ENCODE data around the gene MRGPRF. TPM values are rescaled to one million over a fixed set of nuclear protein-coding genes. Genes with fewer than 3 reads are reported as not detected.

MRGPRF gene
- total and polyA plus RNA-seq, 9 donors = 8.6 to 104 (median 35.2) TPM

- peaks cover 30% of the 10 kb centered on the region for H3K4me1 ChIP-seq (ENCODE audit: insufficient read depth)
- peak; percentile 32 to 67 (median 62) for DNase-seq
- no peaks in the 10 kb centered on the region for H3K36me3 ChIP-seq
- TF ChIP-seq EP300 (IDR thresholded peaks at IDR 0.05) (no peak), POLR2A (IDR thresholded peaks at IDR 0.05) (no peak), CTCF (IDR thresholded peaks at IDR 0.05) (no peak)
- 48 to 57% (median 53%) methylated on average over 14 to 16 of the region's 16 CpGs for WGBS, 3 donors
- no peaks in the 10 kb centered on the region for H3K9me3 ChIP-seq
- peak overlapping the region; percentile 86 to 90 for H3K27ac ChIP-seq
- intact Hi-C loops (cut with DNase I) = loop anchor here (5.0 to 10.0 kb wide), 5 partner anchors 38 to 165 kb away; partner anchors contain the start of genes TPCN2 (in 3 of the 4), CPT1A (in 1 of the 4), IGHMBP2 (in 1 of the 4) and MRPL21 (in 1 of the 4)
- H3K27me3 ChIP-seq = no peaks in the 10 kb centered on the region
- H3K4me3 ChIP-seq = peak overlapping the region; percentile 67
Measured at GRCh38 chr11:69009441-69010211, 3.4 kb downstream of the MRGPRF start.

GRCh38 chr11:69008737-69009440, 4.2 kb downstream of the MRGPRF start:
- Histone ChIP-seq H3K4me1 (ENCODE audit: insufficient read depth) (peaks cover 29% of the 10 kb centered on the region), H3K27ac (peak overlapping the region; percentile 86 to 90), H3K9me3 (no peaks in the 10 kb centered on the region), H3K27me3 (no peaks in the 10 kb centered on the region), H3K36me3 (no peaks in the 10 kb centered on the region), H3K4me3 (no peak overlapping the region)
- WGBS, 3 donors = 19 to 24% (median 20%) methylated on average over 17 of the region's 17 CpGs
- DNase-seq = peak; percentile 80 to 92 (median 85)
- intact Hi-C loops (cut with DNase I) = loop anchor here in 2 of 4 donors (10.0 kb wide), 2 partner anchors 64 to 104 kb away; partner anchors contain the start of genes IGHMBP2 (in 1 of the 2) and MRPL21 (in 1 of the 2)
- no peak for TF ChIP-seq POLR2A (IDR thresholded peaks at IDR 0.05)
- no peak for TF ChIP-seq EP300 (IDR thresholded peaks at IDR 0.05)
- TF ChIP-seq CTCF (IDR thresholded peaks at IDR 0.05) = no peak

GRCh38 chr11:69007975-69008381, 5.1 kb downstream of the MRGPRF start:
- peak overlapping the region; percentile 86 to 90 for H3K27ac ChIP-seq
- H3K27me3 ChIP-seq = no peaks in the 10 kb centered on the region
- peaks cover 31% of the 10 kb centered on the region for H3K4me1 ChIP-seq (ENCODE audit: insufficient read depth)
- intact Hi-C loops (cut with DNase I) = loop anchor here in 2 of 4 donors (10.0 kb wide), 2 partner anchors 63 to 103 kb away; partner anchors contain the start of genes IGHMBP2 (in 1 of the 2) and MRPL21 (in 1 of the 2)
- TF ChIP-seq POLR2A (IDR thresholded peaks at IDR 0.05) (no peak), CTCF (IDR thresholded peaks at IDR 0.05) (no peak), EP300 (IDR thresholded peaks at IDR 0.05) (no peak)
- H3K9me3 ChIP-seq = no peaks in the 10 kb centered on the region
- WGBS, 3 donors = 6 to 18% (median 7%) methylated on average over 8 of the region's 8 CpGs
- peak; percentile 44 to 68 (median 60) for DNase-seq
- H3K36me3 ChIP-seq = no peaks in the 10 kb centered on the region
- no peak overlapping the region for H3K4me3 ChIP-seq

GRCh38 chr11:69006816-69007215, 6.2 kb downstream of the MRGPRF start:
- Histone ChIP-seq H3K36me3 (no peaks in the 10 kb centered on the region), H3K4me3 (no peak overlapping the region), H3K9me3 (no peaks in the 10 kb centered on the region), H3K27me3 (no peaks in the 10 kb centered on the region), H3K4me1 (ENCODE audit: insufficient read depth) (peaks cover 39% of the 10 kb centered on the region), H3K27ac (peak overlapping the region in 1 of 2 donors; percentile 90)
- intact Hi-C loops (cut with DNase I) = loop anchor here in 2 of 4 donors (10.0 kb wide), 2 partner anchors 62 to 102 kb away; partner anchors contain the start of genes IGHMBP2 (in 1 of the 2) and MRPL21 (in 1 of the 2)
- no peak for TF ChIP-seq EP300 (IDR thresholded peaks at IDR 0.05)
- TF ChIP-seq POLR2A (IDR thresholded peaks at IDR 0.05) = no peak
- TF ChIP-seq CTCF (IDR thresholded peaks at IDR 0.05) = no peak
- 85 to 93% (median 88%) methylated on average over 12 of the region's 12 CpGs for WGBS, 3 donors
- DNase-seq = peak in 2 of 5 donors; percentile 1 to 21
